ENCODE results near the gene ZNF613. TPM values are rescaled to one million over a fixed set of nuclear protein-coding genes. Genes with fewer than 3 reads are reported as not detected.

Gene ZNF613
- total RNA-seq, 1 donor from 2014 or later = 3.8 TPM

DNA sequence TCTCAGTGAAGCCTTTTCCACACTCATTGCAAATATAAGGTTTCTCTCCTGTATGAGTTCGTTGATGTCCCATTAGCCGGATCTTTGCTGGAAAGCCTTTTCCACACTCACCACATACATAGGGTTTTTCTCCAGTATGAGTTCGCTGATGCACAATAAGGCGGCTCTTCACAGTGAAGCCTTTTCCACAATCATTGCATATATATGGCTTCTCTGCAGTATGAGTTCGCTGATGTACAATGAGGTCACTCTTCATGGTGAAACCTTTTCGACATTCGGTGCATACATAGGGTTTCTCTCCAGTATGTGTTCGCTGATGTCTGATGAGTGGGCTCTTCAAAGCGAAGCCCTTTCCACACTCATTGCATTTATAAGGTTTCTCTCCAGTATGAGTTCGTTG, 66.2 kb downstream of the ZNF613 start:
- DNase-seq (ENCODE audit: low spot score) = no peak
- intact Hi-C loops (cut with DNase I) = no loop called here

DNA sequence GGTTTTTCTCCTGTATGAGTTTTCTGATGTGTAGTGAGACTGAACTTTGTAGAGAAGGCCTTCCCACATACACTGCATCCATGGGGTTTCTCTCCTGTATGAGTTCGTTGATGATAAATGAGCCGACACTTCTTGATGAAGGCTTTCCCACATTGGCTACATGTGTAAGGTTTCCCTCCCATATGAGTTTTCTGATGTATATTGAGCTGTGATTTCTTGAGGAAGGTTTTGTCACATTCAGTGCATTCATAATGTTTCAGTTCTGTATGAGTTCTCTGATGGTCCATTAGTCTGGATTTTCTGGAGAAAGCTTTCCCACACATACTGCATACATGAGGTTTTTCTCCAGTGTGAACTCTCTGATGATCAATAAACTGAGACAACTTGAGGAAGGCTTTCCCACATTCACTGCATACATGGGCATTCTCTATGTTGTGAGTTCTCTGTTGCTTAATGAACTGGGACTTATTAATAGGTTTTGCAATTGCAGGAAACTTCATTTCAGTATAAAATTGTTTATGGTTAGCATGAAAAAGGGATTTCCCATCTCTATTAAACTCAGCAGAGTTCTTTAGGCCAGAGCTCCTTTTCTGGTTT, 66.9 kb downstream of the ZNF613 start:
- intact Hi-C loops (cut with DNase I) = no loop called here
- no peak for DNase-seq (ENCODE audit: low spot score)

Other genes with a start within 250 kb of the ZNF613 start
- 14.7 TPM for gene SPACA6, start 234.1 kb upstream of the ZNF613 start, total RNA-seq
- gene HAS1, start 203.5 kb upstream of the ZNF613 start, total RNA-seq = 0.54 TPM
- gene FPR1, start 175.6 kb upstream of the ZNF613 start, total RNA-seq = 5.4 TPM
- gene FPR2, start 166.3 kb upstream of the ZNF613 start, total RNA-seq = 1.4 TPM
- 3.2 TPM for gene FPR3, start 132.3 kb upstream of the ZNF613 start, total RNA-seq
- 9.4 TPM for gene ZNF577, start 39.5 kb upstream of the ZNF613 start, total RNA-seq
- 8.6 TPM for gene ZNF649, start 22.5 kb upstream of the ZNF613 start, total RNA-seq
- gene ZNF350, start 59.4 kb downstream of the ZNF613 start, total RNA-seq = 8.2 TPM
- 11.8 TPM for gene ZNF615, start 80.7 kb downstream of the ZNF613 start, total RNA-seq
- 6.4 TPM for gene ZNF614, start 100.9 kb downstream of the ZNF613 start, total RNA-seq
- 9.6 TPM for gene ZNF432, start 121.4 kb downstream of the ZNF613 start, total RNA-seq
- 13.2 TPM for gene ZNF841, start 168.3 kb downstream of the ZNF613 start, total RNA-seq
- gene ZNF616, start 212.5 kb downstream of the ZNF613 start, total RNA-seq = 4.3 TPM
- gene ZNF836, start 244.1 kb downstream of the ZNF613 start, total RNA-seq = 5.9 TPM

All from cardiac septum (tissue), 1 donor.